ENCODE results near the gene ACIN1. TPM values are rescaled to one million over a fixed set of nuclear protein-coding genes. Genes with fewer than 3 reads are reported as not detected.

The ACIN1 gene
- total and polyA plus RNA-seq, 9 donors: 83.3 to 165 (median 135) TPM

DNA sequence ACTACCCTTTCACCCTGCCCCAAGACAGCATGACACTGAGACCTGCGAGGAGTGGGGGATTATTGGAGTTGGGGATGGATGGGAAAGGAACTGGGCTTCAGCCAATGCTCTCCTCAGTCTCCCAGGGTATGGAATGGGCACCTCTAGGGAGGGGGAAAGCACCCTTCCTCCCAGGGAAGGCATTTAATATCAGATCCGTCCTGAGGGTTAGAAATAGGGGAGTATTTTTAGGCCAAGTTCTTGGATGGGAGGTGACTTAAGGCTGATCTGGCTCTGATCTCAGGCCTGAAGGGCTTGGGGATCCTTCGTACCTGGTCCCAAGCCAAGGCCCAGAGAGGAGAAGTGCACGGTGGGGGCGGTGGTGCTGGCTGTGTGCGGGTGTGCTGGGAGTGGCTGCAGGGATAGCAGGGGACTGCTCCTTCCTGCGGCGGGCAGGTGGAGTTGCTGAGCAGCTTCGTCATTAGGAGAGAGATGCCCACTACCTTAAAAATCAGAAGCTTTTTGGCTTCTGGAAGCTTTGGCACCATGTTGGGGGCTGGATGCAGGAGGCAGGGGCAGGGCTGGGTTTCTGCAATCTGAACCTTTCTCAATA lies 31.1 kb upstream of the ACIN1 start:
- no peak for TF ChIP-seq EP300 (IDR thresholded peaks at IDR 0.05)
- no peaks in the 10 kb centered on the region for H3K9me3 ChIP-seq
- H3K36me3 ChIP-seq: no peaks in the 10 kb centered on the region
- DNase-seq: peak in 1 of 5 donors; percentile 20
- H3K4me1 ChIP-seq (ENCODE audit: insufficient read depth): peaks cover 6% of the 10 kb centered on the region
- peak overlapping the region in 1 of 2 donors; percentile 2 for H3K27ac ChIP-seq
- no peaks in the 10 kb centered on the region for H3K27me3 ChIP-seq
- no peak overlapping the region for H3K4me3 ChIP-seq
- intact Hi-C loops (cut with DNase I): loop anchor here in 1 of 4 donors (10.0 kb wide), 1 partner anchor 169 kb away; no protein-coding TSS in a partner anchor
- whole genome bisulfite sequencing, 3 donors: 67 to 82% (median 76%) methylated on average over 9 of the region's 9 CpGs

DNA sequence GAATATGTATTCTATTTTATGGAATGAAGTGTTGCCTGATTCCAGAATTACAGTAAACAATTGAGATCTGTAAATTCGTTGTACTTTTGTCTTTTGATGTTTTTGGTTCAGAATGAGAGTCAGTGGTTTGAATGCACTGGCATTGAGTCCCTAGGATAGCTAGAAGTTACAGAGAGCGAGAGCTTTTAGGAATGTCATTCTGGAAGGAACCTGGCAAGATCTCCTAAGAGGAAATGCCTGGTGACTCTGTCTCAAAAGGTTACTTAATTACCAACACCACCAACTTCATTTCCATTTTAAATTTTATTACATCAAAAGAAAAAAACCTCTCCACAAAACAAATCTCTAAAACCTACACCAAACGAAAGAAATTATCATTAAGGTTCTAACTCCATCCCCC lies 30.1 kb upstream of the ACIN1 start:
- Histone ChIP-seq H3K4me1 (ENCODE audit: insufficient read depth) (peaks cover 6% of the 10 kb centered on the region), H3K9me3 (no peaks in the 10 kb centered on the region), H3K27ac (no peak overlapping the region), H3K4me3 (no peak overlapping the region), H3K27me3 (no peaks in the 10 kb centered on the region), H3K36me3 (no peaks in the 10 kb centered on the region)
- TF ChIP-seq POLR2A (IDR thresholded peaks at IDR 0.05): no peak
- TF ChIP-seq, protein P1, sequence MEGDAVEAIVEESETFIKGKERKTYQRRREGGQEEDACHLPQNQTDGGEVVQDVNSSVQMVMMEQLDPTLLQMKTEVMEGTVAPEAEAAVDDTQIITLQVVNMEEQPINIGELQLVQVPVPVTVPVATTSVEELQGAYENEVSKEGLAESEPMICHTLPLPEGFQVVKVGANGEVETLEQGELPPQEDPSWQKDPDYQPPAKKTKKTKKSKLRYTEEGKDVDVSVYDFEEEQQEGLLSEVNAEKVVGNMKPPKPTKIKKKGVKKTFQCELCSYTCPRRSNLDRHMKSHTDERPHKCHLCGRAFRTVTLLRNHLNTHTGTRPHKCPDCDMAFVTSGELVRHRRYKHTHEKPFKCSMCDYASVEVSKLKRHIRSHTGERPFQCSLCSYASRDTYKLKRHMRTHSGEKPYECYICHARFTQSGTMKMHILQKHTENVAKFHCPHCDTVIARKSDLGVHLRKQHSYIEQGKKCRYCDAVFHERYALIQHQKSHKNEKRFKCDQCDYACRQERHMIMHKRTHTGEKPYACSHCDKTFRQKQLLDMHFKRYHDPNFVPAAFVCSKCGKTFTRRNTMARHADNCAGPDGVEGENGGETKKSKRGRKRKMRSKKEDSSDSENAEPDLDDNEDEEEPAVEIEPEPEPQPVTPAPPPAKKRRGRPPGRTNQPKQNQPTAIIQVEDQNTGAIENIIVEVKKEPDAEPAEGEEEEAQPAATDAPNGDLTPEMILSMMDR (IDR thresholded peaks at IDR 0.05): no peak
- TF ChIP-seq EP300 (IDR thresholded peaks at IDR 0.05): no peak
- intact Hi-C loops (cut with DNase I): loop anchor here in 1 of 4 donors (10.0 kb wide), 1 partner anchor 170 kb away; no protein-coding TSS in a partner anchor
- WGBS, 3 donors: 45 to 61% (median 49%) methylated on average over 3 of the region's 3 CpGs
- no peak for DNase-seq

DNA sequence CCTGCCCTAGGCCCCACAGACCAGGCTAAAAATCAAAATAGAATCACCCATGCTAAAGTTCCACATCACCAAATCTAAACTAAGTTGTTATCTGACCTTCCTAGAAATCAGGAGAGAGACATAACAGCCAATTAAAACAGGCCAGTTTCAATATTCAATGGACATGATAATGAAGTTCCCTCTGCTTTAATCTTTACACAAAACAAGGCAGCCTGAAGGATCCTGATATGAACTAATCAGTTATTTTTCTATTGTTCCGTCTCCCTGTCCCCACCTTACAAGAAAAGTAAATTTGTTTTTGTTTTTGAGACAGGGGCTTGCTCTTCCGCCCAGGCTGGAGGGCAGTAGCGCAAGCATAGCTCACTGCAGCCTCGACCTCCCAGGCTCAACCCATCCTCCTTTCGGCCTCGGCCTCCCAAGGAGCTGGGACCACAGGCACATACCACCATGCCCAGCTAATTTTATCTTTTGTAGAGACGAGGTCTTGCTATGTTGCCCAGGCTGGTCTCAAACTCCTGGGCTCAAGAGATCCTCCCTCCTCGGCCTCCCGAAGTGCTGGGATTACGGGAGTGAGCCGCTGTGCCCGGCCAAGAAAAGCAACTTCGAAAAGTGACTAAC lies 29.5 kb upstream of the ACIN1 start:
- Histone ChIP-seq H3K9me3 (no peaks in the 10 kb centered on the region), H3K27me3 (no peaks in the 10 kb centered on the region), H3K4me1 (ENCODE audit: insufficient read depth) (peaks cover 6% of the 10 kb centered on the region), H3K4me3 (no peak overlapping the region), H3K27ac (peak overlapping the region in 1 of 2 donors; percentile 11), H3K36me3 (no peaks in the 10 kb centered on the region)
- intact Hi-C loops (cut with DNase I): loop anchor here in 1 of 4 donors (10.0 kb wide), 1 partner anchor 170 kb away; no protein-coding TSS in a partner anchor
- TF ChIP-seq, protein P1 (IDR thresholded peaks at IDR 0.05): no peak
- no peak for TF ChIP-seq POLR2A (IDR thresholded peaks at IDR 0.05)
- TF ChIP-seq EP300 (IDR thresholded peaks at IDR 0.05): no peak
- WGBS, 3 donors: 80 to 93% (median 90%) methylated on average over 13 of the region's 13 CpGs
- peak in 1 of 5 donors; percentile 0 for DNase-seq

DNA sequence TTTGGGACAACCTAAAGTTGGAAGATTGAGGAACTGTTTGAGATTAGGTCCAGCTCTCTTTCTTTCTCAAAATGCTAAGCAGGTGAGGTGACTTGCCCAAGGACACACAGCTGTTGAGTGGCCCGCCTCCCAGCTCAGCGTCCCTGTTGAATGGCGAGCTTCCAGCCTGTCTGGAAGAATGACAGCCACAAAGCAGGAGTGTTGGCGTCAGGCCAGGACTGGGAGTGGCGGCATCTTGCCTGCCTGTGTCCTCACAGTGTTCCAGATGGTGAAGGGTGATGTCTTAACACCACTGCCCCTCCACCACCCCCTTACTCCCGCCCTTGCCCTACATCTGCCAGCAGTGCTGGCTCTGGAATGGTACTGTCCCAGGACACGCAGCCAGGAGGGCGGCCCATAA lies 28.5 kb upstream of the ACIN1 start:
- intact Hi-C loops (cut with DNase I): loop anchor here in 1 of 4 donors (10.0 kb wide), 1 partner anchor 171 kb away; no protein-coding TSS in a partner anchor
- no peak for TF ChIP-seq POLR2A (IDR thresholded peaks at IDR 0.05)
- TF ChIP-seq, protein P1 (IDR thresholded peaks at IDR 0.05): no peak
- no peak for TF ChIP-seq EP300 (IDR thresholded peaks at IDR 0.05)
- Histone ChIP-seq H3K4me1 (ENCODE audit: insufficient read depth) (peaks cover 6% of the 10 kb centered on the region), H3K36me3 (no peaks in the 10 kb centered on the region), H3K27ac (no peak overlapping the region), H3K9me3 (no peaks in the 10 kb centered on the region), H3K27me3 (no peaks in the 10 kb centered on the region), H3K4me3 (no peak overlapping the region)
- 59 to 71% (median 60%) methylated on average over 8 of the region's 8 CpGs for WGBS, 3 donors
- DNase-seq: peak; percentile 46 to 67 (median 62)

DNA sequence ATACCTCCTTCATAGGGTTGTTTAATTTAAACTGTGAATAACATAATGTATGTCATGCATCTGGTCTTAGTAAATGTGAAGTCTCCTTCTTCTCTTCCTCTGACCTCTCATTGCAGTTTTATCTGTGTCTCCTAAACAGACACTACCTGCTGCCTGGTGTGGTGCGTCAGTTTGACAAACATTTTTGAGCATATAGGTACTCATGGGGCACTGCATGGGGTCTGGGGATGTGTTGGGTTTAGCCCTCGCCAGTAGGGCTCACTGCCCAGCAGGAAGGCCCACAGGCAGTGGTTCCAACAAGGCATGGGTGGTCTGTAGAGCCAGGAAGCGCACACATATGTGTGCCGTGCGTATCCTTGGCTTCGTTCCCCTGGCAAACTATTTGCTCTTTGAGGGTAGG lies 27.1 kb upstream of the ACIN1 start:
- Histone ChIP-seq H3K9me3 (no peaks in the 10 kb centered on the region), H3K27ac (peak overlapping the region in 1 of 2 donors; percentile 71), H3K4me3 (no peak overlapping the region), H3K36me3 (no peaks in the 10 kb centered on the region), H3K27me3 (no peaks in the 10 kb centered on the region), H3K4me1 (ENCODE audit: insufficient read depth) (peaks cover 6% of the 10 kb centered on the region)
- intact Hi-C loops (cut with DNase I): loop anchor here in 1 of 4 donors (10.0 kb wide), 1 partner anchor 173 kb away; no protein-coding TSS in a partner anchor
- TF ChIP-seq, protein P1 (IDR thresholded peaks at IDR 0.05): no peak
- no peak for TF ChIP-seq POLR2A (IDR thresholded peaks at IDR 0.05)
- TF ChIP-seq EP300 (IDR thresholded peaks at IDR 0.05): no peak
- WGBS, 3 donors: 88 to 92% (median 91%) methylated on average over 6 of the region's 6 CpGs
- no peak for DNase-seq

All from ovary (tissue), 9 donors.